GM12892 (cell line): ENCODE measurements around the gene TMEM266.

Experiments
- POLR2A ChIP-seq: IDR thresholded peaks from 2 replicates; pipeline ENCODE4 v1.6.1; 2011; ENCODE audit warnings: low read depth, low read length, control low read depth
- POLR2AphosphoS5 ChIP-seq: IDR thresholded peaks from 2 replicates; pipeline ENCODE4 v1.6.1; 2011; ENCODE audit warnings: low read depth, low read length, control low read depth

DNA sequence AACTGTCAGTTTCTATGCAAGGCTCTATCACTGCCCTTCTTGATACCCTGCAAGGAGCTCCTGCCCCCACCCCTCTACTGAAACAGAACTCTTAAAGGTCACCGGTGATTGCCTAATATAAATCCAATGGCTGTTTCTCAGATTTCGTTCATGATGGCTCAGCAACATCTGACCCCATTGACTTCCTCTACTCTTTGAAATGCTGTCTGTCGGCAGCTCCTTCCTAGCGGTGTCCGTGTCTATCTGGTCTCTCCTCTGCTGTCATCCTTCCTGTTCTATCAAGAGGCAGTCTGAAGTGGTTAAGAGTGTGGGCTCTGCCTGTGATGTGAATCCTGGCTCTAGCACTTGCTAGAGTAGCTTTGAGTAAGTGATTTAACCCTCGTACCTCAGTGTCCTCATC, 5.5 kb downstream of the TMEM266 start:
- TF ChIP-seq POLR2A (no peak), POLR2AphosphoS5 (no peak)
